ENCODE measurements around the gene XPO1.

The XPO1 gene

GRCh38 chr2:61434314-61434713, 103.8 kb downstream of the XPO1 start:
- DNase-seq (ENCODE audit: extremely low read depth, low read depth): no peak
- TF ChIP-seq, protein P1, sequence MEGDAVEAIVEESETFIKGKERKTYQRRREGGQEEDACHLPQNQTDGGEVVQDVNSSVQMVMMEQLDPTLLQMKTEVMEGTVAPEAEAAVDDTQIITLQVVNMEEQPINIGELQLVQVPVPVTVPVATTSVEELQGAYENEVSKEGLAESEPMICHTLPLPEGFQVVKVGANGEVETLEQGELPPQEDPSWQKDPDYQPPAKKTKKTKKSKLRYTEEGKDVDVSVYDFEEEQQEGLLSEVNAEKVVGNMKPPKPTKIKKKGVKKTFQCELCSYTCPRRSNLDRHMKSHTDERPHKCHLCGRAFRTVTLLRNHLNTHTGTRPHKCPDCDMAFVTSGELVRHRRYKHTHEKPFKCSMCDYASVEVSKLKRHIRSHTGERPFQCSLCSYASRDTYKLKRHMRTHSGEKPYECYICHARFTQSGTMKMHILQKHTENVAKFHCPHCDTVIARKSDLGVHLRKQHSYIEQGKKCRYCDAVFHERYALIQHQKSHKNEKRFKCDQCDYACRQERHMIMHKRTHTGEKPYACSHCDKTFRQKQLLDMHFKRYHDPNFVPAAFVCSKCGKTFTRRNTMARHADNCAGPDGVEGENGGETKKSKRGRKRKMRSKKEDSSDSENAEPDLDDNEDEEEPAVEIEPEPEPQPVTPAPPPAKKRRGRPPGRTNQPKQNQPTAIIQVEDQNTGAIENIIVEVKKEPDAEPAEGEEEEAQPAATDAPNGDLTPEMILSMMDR (IDR thresholded peaks at IDR 0.05; ENCODE audit: low read depth, low read length, missing control alignments): no peak
- H3K4me3 ChIP-seq (replicated peaks; ENCODE audit: low read depth, low read length): no peak overlapping the region

DNA sequence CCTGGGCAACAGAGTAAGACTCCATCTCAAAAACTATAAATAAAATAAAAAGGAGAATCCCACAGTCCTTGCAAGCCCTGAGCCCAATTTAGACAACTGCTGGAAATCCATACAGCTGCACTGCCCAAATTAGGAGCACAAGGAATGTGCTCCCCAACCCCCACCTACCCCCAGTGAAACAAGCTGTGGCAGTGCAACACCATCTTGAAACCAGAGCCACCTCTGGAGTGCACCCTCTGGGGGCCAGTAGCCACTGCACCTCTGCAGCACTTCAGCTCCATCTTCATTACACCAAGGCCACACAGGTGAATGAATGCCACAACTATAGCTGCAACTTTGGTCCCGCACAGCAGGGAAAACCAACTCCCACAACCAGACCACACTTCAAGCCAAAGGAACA, 104.5 kb downstream of the XPO1 start:
- H3K4me3 ChIP-seq (replicated peaks; ENCODE audit: low read depth, low read length): no peak overlapping the region
- no peak for DNase-seq (ENCODE audit: extremely low read depth, low read depth)
- TF ChIP-seq, protein P1 (IDR thresholded peaks at IDR 0.05; ENCODE audit: low read depth, low read length, missing control alignments): no peak

DNA sequence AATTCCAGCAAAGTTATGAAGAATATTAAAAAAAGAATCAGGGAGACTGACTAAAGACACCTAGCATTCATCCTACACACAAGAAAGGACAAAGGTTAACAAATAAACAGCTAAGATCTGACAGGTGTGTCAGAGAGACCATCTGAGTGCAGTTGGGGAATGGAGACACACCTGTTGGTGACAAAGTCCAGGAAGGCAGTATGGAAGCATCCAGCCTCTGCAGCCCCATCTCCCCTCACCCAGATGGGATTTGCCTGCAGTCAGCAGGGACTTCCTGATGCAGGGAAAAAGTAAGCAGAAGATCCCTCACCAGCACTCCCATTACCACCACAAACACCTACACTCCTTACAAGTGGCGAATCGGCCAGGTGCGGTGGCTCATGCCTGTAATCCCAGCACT, 105.2 kb downstream of the XPO1 start:
- no peak overlapping the region for H3K4me3 ChIP-seq (replicated peaks; ENCODE audit: low read depth, low read length)
- TF ChIP-seq, protein P1 (IDR thresholded peaks at IDR 0.05; ENCODE audit: low read depth, low read length, missing control alignments): no peak
- no peak for DNase-seq (ENCODE audit: extremely low read depth, low read depth)

DNA sequence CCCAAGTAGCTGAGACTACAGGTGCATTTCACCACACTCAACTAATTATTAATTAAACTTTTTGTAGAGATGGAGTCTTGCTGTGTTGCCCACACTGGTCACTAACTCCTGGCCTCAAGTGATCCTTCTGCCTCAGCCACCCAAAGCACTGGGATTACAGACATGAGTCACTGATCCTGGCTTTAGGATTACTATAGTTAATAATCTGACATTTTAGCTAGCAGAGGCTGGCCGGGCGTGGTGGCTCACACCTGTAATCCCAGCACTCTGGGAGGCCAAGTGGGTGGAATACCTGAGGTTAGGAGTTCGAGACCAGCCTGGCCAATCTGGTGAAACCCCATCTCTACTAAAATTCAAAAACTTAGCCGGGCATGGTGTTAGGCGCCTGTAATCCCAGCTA, 106.8 kb downstream of the XPO1 start:
- DNase-seq (ENCODE audit: extremely low read depth, low read depth): no peak
- TF ChIP-seq, protein P1 (IDR thresholded peaks at IDR 0.05; ENCODE audit: low read depth, low read length, missing control alignments): no peak

More for the DNA sequence above, 106.8 kb downstream of the XPO1 start:
- no peak overlapping the region for H3K4me3 ChIP-seq (replicated peaks; ENCODE audit: low read depth, low read length)
